SK-N-SH treated with all-trans-retinoic acid at 6 μM for 48 hours (cell line): ENCODE results near the gene STARD10.

Experiments used
- ARNTL ChIP-seq: fragments of 450-650 bp; formaldehyde crosslinking; IDR thresholded peaks from 2 replicates; pipeline ENCODE4 v1.5.0; 2020; ENCODE audit warnings: low read depth, mild to moderate bottlenecking, moderate library complexity, borderline replicate concordance
- CREB5 ChIP-seq: fragments of 250-450 bp; sonication (Bioruptor Pico); IDR thresholded peaks from 2 replicates; pipeline ENCODE4 v1.5.1; 2020; ENCODE audit warnings: low read depth, mild to moderate bottlenecking, moderate library complexity
- ESRRG ChIP-seq: fragments of 250-450 bp; sonication (Bioruptor Pico); IDR thresholded peaks from 2 replicates; pipeline ENCODE4 v1.6.1; 2021; ENCODE audit warnings: mild to moderate bottlenecking
- ISL1 ChIP-seq: fragments of 250-450 bp; sonication (Bioruptor Pico); IDR thresholded peaks from 2 replicates; pipeline ENCODE4 v2.1.2; 2022; ENCODE audit warnings: mild to moderate bottlenecking, moderate library complexity
- PATZ1 ChIP-seq: fragments of 250-450 bp; sonication (Bioruptor Pico); IDR thresholded peaks from 2 replicates; pipeline ENCODE4 v1.8.0; 2020; ENCODE audit warnings: mild to moderate bottlenecking, moderate library complexity, borderline replicate concordance
- PPARA ChIP-seq: fragments of 250-450 bp; sonication (Bioruptor Pico); IDR thresholded peaks from 2 replicates; pipeline ENCODE4 v1.5.0; 2020; ENCODE audit warnings: mild to moderate bottlenecking, borderline replicate concordance
- RARB ChIP-seq: fragments of 250-450 bp; sonication (Bioruptor Pico); IDR thresholded peaks from 2 replicates; pipeline ENCODE4 v1.8.0; 2021; ENCODE audit warnings: mild to moderate bottlenecking, moderate library complexity
- SNAI2 ChIP-seq: fragments of 250-450 bp; sonication (Bioruptor Pico); IDR thresholded peaks from 2 replicates; pipeline ENCODE4 v1.5.0; 2020; ENCODE audit warnings: mild to moderate bottlenecking, moderate library complexity
- TCF4 ChIP-seq: fragments of 250-450 bp; sonication (Bioruptor Pico); IDR thresholded peaks from 2 replicates; pipeline ENCODE4 v1.8.0; 2021; ENCODE audit warnings: mild to moderate bottlenecking, moderate library complexity, borderline replicate concordance
- TOX ChIP-seq: fragments of 250-450 bp; sonication (Bioruptor Pico); IDR thresholded peaks from 2 replicates; pipeline ENCODE4 v1.8.0; 2021; ENCODE audit warnings: mild to moderate bottlenecking, moderate library complexity, borderline replicate concordance
- TSHZ2 ChIP-seq: fragments of 250-450 bp; sonication (Bioruptor Pico); IDR thresholded peaks from 2 replicates; pipeline ENCODE4 v1.5.0; 2020; ENCODE audit warnings: mild to moderate bottlenecking, moderate library complexity
- ZFP3 ChIP-seq: fragments of 250-450 bp; sonication (Bioruptor Pico); IDR thresholded peaks from 2 replicates; pipeline ENCODE4 v1.5.0; 2020; ENCODE audit warnings: mild to moderate bottlenecking, moderate library complexity
- ZFP30 ChIP-seq: fragments of 450-650 bp; formaldehyde crosslinking; IDR thresholded peaks from 2 replicates; pipeline ENCODE4 v1.5.0; 2022; ENCODE audit warnings: mild to moderate bottlenecking, moderate library complexity
- ZNF8 ChIP-seq: fragments of 450-650 bp; formaldehyde crosslinking; IDR thresholded peaks from 2 replicates; pipeline ENCODE4 v1.5.0; 2020; ENCODE audit warnings: mild to moderate bottlenecking, moderate library complexity

- TF ChIP-seq ZFP30 (CRISPR knock-in tag) (no peak), SNAI2 (CRISPR knock-in tag) (no peak), ZNF8 (no peak), ZFP3 (no peak), TOX (CRISPR knock-in tag) (no peak), ESRRG (no peak), PATZ1 (CRISPR knock-in tag) (no peak), ISL1 (CRISPR knock-in tag) (no peak), ARNTL (CRISPR knock-in tag) (no peak), TSHZ2 (CRISPR knock-in tag) (no peak), RARB (CRISPR knock-in tag) (no peak), TCF4 (CRISPR knock-in tag) (no peak), CREB5 (CRISPR knock-in tag) (no peak), PPARA (CRISPR knock-in tag) (no peak)
Observed at GRCh38 chr11:72725724-72726028, 68.2 kb downstream of the STARD10 start.
